ENCODE results near the gene CYCS. TPM values are rescaled to one million over a fixed set of nuclear protein-coding genes. Genes with fewer than 3 reads are reported as not detected.
"Not testable (repeated sequence)": the region's sequence is repeated elsewhere in the genome, so short reads cannot be mapped to it uniquely, and the experiment has no call there.

CYCS gene
- total RNA-seq, 1 donor from 2014 or later: 65.2 TPM

- H3K27ac Mint-ChIP-seq (ENCODE audit: unreplicated experiment): no peak overlapping the region
- no peak for DNase-seq (ENCODE audit: extremely low spot score, unreplicated experiment)
- no peak for TF ChIP-seq CTCF (IDR thresholded peaks at IDR 0.05)
- no peak overlapping the region for H3K4me3 Mint-ChIP-seq (ENCODE audit: unreplicated experiment)
- no peaks in the 10 kb centered on the region for H3K4me1 Mint-ChIP-seq (ENCODE audit: unreplicated experiment)
- no peaks in the 10 kb centered on the region for H3K36me3 Mint-ChIP-seq (ENCODE audit: unreplicated experiment)
- peaks cover 20% of the 10 kb centered on the region for H3K27me3 Mint-ChIP-seq (ENCODE audit: unreplicated experiment)
- peaks cover 7% of the 10 kb centered on the region for H3K9me3 Mint-ChIP-seq (ENCODE audit: unreplicated experiment)
Observed at GRCh38 chr7:25087855-25088254, 37.2 kb downstream of the CYCS start.

- no peak overlapping the region for H3K27ac Mint-ChIP-seq (ENCODE audit: unreplicated experiment)
- no peaks in the 10 kb centered on the region for H3K4me1 Mint-ChIP-seq (ENCODE audit: unreplicated experiment)
- H3K4me3 Mint-ChIP-seq (ENCODE audit: unreplicated experiment): no peak overlapping the region
- TF ChIP-seq CTCF (IDR thresholded peaks at IDR 0.05): no peak
- peaks cover 7% of the 10 kb centered on the region for H3K9me3 Mint-ChIP-seq (ENCODE audit: unreplicated experiment)
- peaks cover 20% of the 10 kb centered on the region for H3K27me3 Mint-ChIP-seq (ENCODE audit: unreplicated experiment)
- no peak for DNase-seq (ENCODE audit: extremely low spot score, unreplicated experiment)
- H3K36me3 Mint-ChIP-seq (ENCODE audit: unreplicated experiment): no peaks in the 10 kb centered on the region
Observed at GRCh38 chr7:25084821-25085220, 40.2 kb downstream of the CYCS start.

GRCh38 chr7:25083201-25083600, 41.9 kb downstream of the CYCS start:
- no peak overlapping the region for H3K4me3 Mint-ChIP-seq (ENCODE audit: unreplicated experiment)
- peaks cover 7% of the 10 kb centered on the region for H3K9me3 Mint-ChIP-seq (ENCODE audit: unreplicated experiment)
- no peak for DNase-seq (ENCODE audit: extremely low spot score, unreplicated experiment)
- H3K27ac Mint-ChIP-seq (ENCODE audit: unreplicated experiment): no peak overlapping the region
- no peak for TF ChIP-seq CTCF (IDR thresholded peaks at IDR 0.05)
- peaks cover 20% of the 10 kb centered on the region for H3K27me3 Mint-ChIP-seq (ENCODE audit: unreplicated experiment)
- H3K36me3 Mint-ChIP-seq (ENCODE audit: unreplicated experiment): no peaks in the 10 kb centered on the region
- no peaks in the 10 kb centered on the region for H3K4me1 Mint-ChIP-seq (ENCODE audit: unreplicated experiment)

GRCh38 chr7:25082041-25082440, 43.0 kb downstream of the CYCS start:
- H3K27me3 Mint-ChIP-seq (ENCODE audit: unreplicated experiment): peaks cover 25% of the 10 kb centered on the region

GRCh38 chr7:25077096-25077495, 48.0 kb downstream of the CYCS start:
- H3K36me3 Mint-ChIP-seq (ENCODE audit: unreplicated experiment): no peaks in the 10 kb centered on the region
- H3K4me1 Mint-ChIP-seq (ENCODE audit: unreplicated experiment): peaks cover 3% of the 10 kb centered on the region
- H3K27me3 Mint-ChIP-seq (ENCODE audit: unreplicated experiment): peaks cover 9% of the 10 kb centered on the region
- DNase-seq (ENCODE audit: extremely low spot score, unreplicated experiment): no peak
- no peak overlapping the region for H3K4me3 Mint-ChIP-seq (ENCODE audit: unreplicated experiment)
- no peaks in the 10 kb centered on the region for H3K9me3 Mint-ChIP-seq (ENCODE audit: unreplicated experiment)
- H3K27ac Mint-ChIP-seq (ENCODE audit: unreplicated experiment): no peak overlapping the region
- no peak for TF ChIP-seq CTCF (IDR thresholded peaks at IDR 0.05)

More at GRCh38 chr7:25082041-25082440, 43.0 kb downstream of the CYCS start:
- H3K36me3 Mint-ChIP-seq (ENCODE audit: unreplicated experiment); H3K4me1 Mint-ChIP-seq (ENCODE audit: unreplicated experiment); H3K4me3 Mint-ChIP-seq (ENCODE audit: unreplicated experiment); DNase-seq (ENCODE audit: extremely low spot score, unreplicated experiment); H3K27ac Mint-ChIP-seq (ENCODE audit: unreplicated experiment); H3K9me3 Mint-ChIP-seq (ENCODE audit: unreplicated experiment): not testable (repeated sequence)

GRCh38 chr7:25075459-25075858, 49.6 kb downstream of the CYCS start:
- H3K27ac Mint-ChIP-seq (ENCODE audit: unreplicated experiment): no peak overlapping the region
- no peaks in the 10 kb centered on the region for H3K36me3 Mint-ChIP-seq (ENCODE audit: unreplicated experiment)
- no peak overlapping the region for H3K4me3 Mint-ChIP-seq (ENCODE audit: unreplicated experiment)
- H3K4me1 Mint-ChIP-seq (ENCODE audit: unreplicated experiment): peaks cover 3% of the 10 kb centered on the region
- H3K9me3 Mint-ChIP-seq (ENCODE audit: unreplicated experiment): no peaks in the 10 kb centered on the region
- no peak for DNase-seq (ENCODE audit: extremely low spot score, unreplicated experiment)
- no peak for TF ChIP-seq CTCF (IDR thresholded peaks at IDR 0.05)
- H3K27me3 Mint-ChIP-seq (ENCODE audit: unreplicated experiment): peaks cover 9% of the 10 kb centered on the region
